ENCODE results near the gene PSMD5.

- no peak for TF ChIP-seq REST (IDR thresholded peaks at IDR 0.05; ENCODE audit: insufficient read depth in 1 of 2, low read depth in 2 of 2, low read length in 1 of 2)
- no peak for TF ChIP-seq CTCF (IDR thresholded peaks at IDR 0.05)
- no peak for TF ChIP-seq SIN3A (IDR thresholded peaks at IDR 0.05; ENCODE audit: borderline replicate concordance, insufficient read depth, low read depth, low read length)
- TF ChIP-seq POLR2AphosphoS5 (IDR thresholded peaks at IDR 0.05; ENCODE audit: low read depth, low read length), result no peak
Observed at GRCh38 chr9:120890320-120891244, 47.9 kb upstream of the PSMD5 start.
